ENCODE measurements around the gene CHRNB1. TPM values are rescaled to one million over a fixed set of nuclear protein-coding genes. Genes with fewer than 3 reads are reported as not detected.

CHRNB1 gene
- total RNA-seq (2014; rRNA removed; shearing (Covaris generic)) (11.2 and 12.0 TPM in 2 replicates), polyA plus RNA-seq (2016; fragmentation: Nextera tagmentation; extraction: Ambion mirVana) (10.0 and 11.1 TPM in 2 replicates)
- long read RNA-seq, partial matches to known transcripts, result 2 of 9 reads
- long read RNA-seq, other reads (novel, unspliced or antisense), result 2 of 9 reads

GRCh38 chr17:7444682-7445618 is at the start of gene CHRNB1:
Gene CHRNB1 (plus strand): TSS chr17:7445061. CDS start chr17:7445128, 67 bp downstream.
- peak within 1 kb of the TSS; percentile 99 for H3K4me2 ChIP-seq
- H3K27me3 Mint-ChIP-seq (ENCODE audit: insufficient read depth, low read depth, poor library complexity), result peaks cover 39% of the 10 kb centered on the region
- TF ChIP-seq ZNF462 (CRISPR knock-in tag; IDR thresholded peaks at IDR 0.05), result no peak
- no peak for TF ChIP-seq EZH2phosphoT487 (IDR thresholded peaks at IDR 0.05; ENCODE audit: unreplicated experiment)
- TF ChIP-seq ZNF114 (CRISPR knock-in tag; IDR thresholded peaks at IDR 0.05), result no peak
- no peak for TF ChIP-seq ZNF331 (CRISPR knock-in tag; IDR thresholded peaks at IDR 0.05; ENCODE audit: low read depth)
- peak in 1 of 2 experiments; percentile 37; a peak in 2 of 4 replicates for TF ChIP-seq CTCF (conservative IDR thresholded peaks at IDR 0.05; ENCODE audit: low read depth in 2 of 2)
- TF ChIP-seq STAT1 (IDR thresholded peaks at IDR 0.05; ENCODE audit: unreplicated experiment), result no peak
- peak; percentile 63 for TF ChIP-seq POLR2AphosphoS5 (IDR thresholded peaks at IDR 0.05; ENCODE audit: low read depth)
- TF ChIP-seq CREB1 (CRISPR knock-in tag; IDR thresholded peaks at IDR 0.05; ENCODE audit: low read depth), result no peak
- no peak for TF ChIP-seq REST (IDR thresholded peaks at IDR 0.05; ENCODE audit: unreplicated experiment)
- no peak for TF ChIP-seq JUNB (IDR thresholded peaks at IDR 0.05; ENCODE audit: unreplicated experiment)
- no peak for TF ChIP-seq NANOG (IDR thresholded peaks at IDR 0.05; ENCODE audit: borderline replicate concordance)
- no peak for TF ChIP-seq ETS1 (IDR thresholded peaks at IDR 0.05)

More at GRCh38 chr17:7444682-7445618, at the start of gene CHRNB1:
- Histone ChIP-seq H3K9me2 (ENCODE audit: insufficient read depth) (no peaks in the 10 kb centered on the region), H3K36me3 (ENCODE audit: insufficient read depth) (no peaks in the 10 kb centered on the region), H3K27me3 (ENCODE audit: insufficient read depth) (peaks cover 38% of the 10 kb centered on the region), H3K4me3 (peak within 1 kb of the TSS; percentile 90), H3K27ac (ENCODE audit: low read depth) (peak within 1 kb of the TSS; percentile 90), H3F3A (replicated peaks; ENCODE audit: low read depth) (peaks cover 39% of the 10 kb centered on the region), H2AFZ (peak within 1 kb of the TSS; percentile 97), H4K20me1 (replicated peaks; ENCODE audit: insufficient read depth) (0 out of 2 replicates have a peak, but pooled peaks cover 3% of the 10 kb centered on the region), H3K79me2 (replicated peaks; ENCODE audit: insufficient read depth) (no peaks in the 10 kb centered on the region), H3K4me1 (ENCODE audit: insufficient read depth) (peaks cover 41% of the 10 kb centered on the region)
- ATAC-seq (peak; percentile 69), DNase-seq (ENCODE audit: low spot score) (peak; percentile 96)
- Mint-ChIP-seq H3K27ac (peak within 1 kb of the TSS; percentile 96), H3K4me3 (peak within 1 kb of the TSS; percentile 91), H3K36me3 (ENCODE audit: low read depth) (peaks cover 9% of the 10 kb centered on the region; the same call in 2 of the 3 replicates), H3K4me1 (peaks cover 34% of the 10 kb centered on the region), H3K9me3 (no peaks in the 10 kb centered on the region; the same call in 2 of the 3 replicates)

All from GM23338 (cell line).